CD4-positive, alpha-beta T cell (primary cell): Measurements from ENCODE around the gene GPC6. TPM values are rescaled to one million over a fixed set of nuclear protein-coding genes. Genes with fewer than 3 reads are reported as not detected.

Source experiments
- ATAC-seq: fragments of 200-7000 bp; cut with Tn5 transposase; one replicate; pipeline ENCODE4 v1.10.0; 2022; ENCODE audit warnings: mild to moderate bottlenecking; ENCODE audit not compliant: poor library complexity
- CTCF ChIA-PET: fragments of 350-600 bp; sonication (Branson Sonifier 250); formaldehyde crosslinking; loops from one replicate; lab custom pipeline; 2021; ENCODE audit warnings: antibody characterized with exemption, inconsistent platforms; lab: Charles Lee
- POLR2A ChIA-PET: fragments of 350-600 bp; sonication (Branson Sonifier 250); formaldehyde crosslinking; loops from one replicate; lab custom pipeline; 2021; ENCODE audit warnings: antibody characterized with exemption, inconsistent platforms; lab: Charles Lee
- DNase-seq, 14 experiments: peaks; one replicate each; pipeline ENCODE4 v3.0.0-alpha.2; 2013 to 2020; ENCODE audit warnings: mixed read lengths in 2 of 14
- H3K27ac ChIP-seq, 2 donors: one replicate each; pipeline versions ENCODE4 v1.5.1 to v1.7.0; 2013; ENCODE audit warnings: low read length in 2 of 2, low read depth in 1 of 2, mild to moderate bottlenecking in 1 of 2
- H3K27me3 ChIP-seq, 2 experiments: 1 replicate in 1 of 2; 2 replicates in 1 of 2; pipeline versions ENCODE4 v1.6.1 to v1.7.0; 2013; ENCODE audit warnings: low read length in 2 of 2, control low read depth in 1 of 2, mild to moderate bottlenecking in 1 of 2, moderate library complexity in 1 of 2; ENCODE audit not compliant: insufficient read depth in 2 of 2, control insufficient read depth in 1 of 2
- H3K36me3 ChIP-seq: one replicate; pipeline ENCODE4 v1.6.1; 2013; ENCODE audit warnings: low read length, control low read depth; ENCODE audit not compliant: insufficient read depth
- H3K4me1 ChIP-seq: one replicate; pipeline ENCODE4 v1.6.1; 2013; ENCODE audit warnings: low read length, control low read depth; ENCODE audit not compliant: insufficient read depth
- H3K4me3 ChIP-seq: one replicate; pipeline ENCODE4 v1.5.1; 2013; ENCODE audit warnings: mild to moderate bottlenecking, low read length, moderate library complexity
- H3K9me3 ChIP-seq, 2 experiments: 1 replicate in 1 of 2; 2 replicates in 1 of 2; pipeline versions ENCODE4 v1.6.1 to v1.7.0; 2013; ENCODE audit warnings: low read length in 2 of 2, mild to moderate bottlenecking in 2 of 2, control low read depth in 1 of 2, moderate library complexity in 1 of 2; ENCODE audit not compliant: control insufficient read depth in 1 of 2, insufficient read depth in 1 of 2
- H3K27ac Mint-ChIP-seq: one replicate; pipeline ENCODE4 v1.8.0; 2020; ENCODE audit warnings: mixed read lengths
- H3K27me3 Mint-ChIP-seq: one replicate; pipeline ENCODE4 v1.8.0; 2021; ENCODE audit warnings: mixed read lengths
- H3K36me3 Mint-ChIP-seq: one replicate; pipeline ENCODE4 v1.8.0; 2021; ENCODE audit warnings: low read depth, mixed read lengths
- H3K4me1 Mint-ChIP-seq: one replicate; pipeline ENCODE4 v1.8.0; 2021; ENCODE audit warnings: low read depth, mixed read lengths
- H3K4me3 Mint-ChIP-seq: one replicate; pipeline ENCODE4 v1.8.0; 2020; ENCODE audit warnings: mild to moderate bottlenecking, mixed read lengths
- H3K9me3 Mint-ChIP-seq: one replicate; pipeline ENCODE4 v1.8.0; 2020; ENCODE audit warnings: mixed read lengths
- CTCF ChIP-seq: fragments of 200-600 bp; IDR thresholded peaks from one replicate; pipeline ENCODE4 v1.8.0; 2022; ENCODE audit warnings: antibody characterized with exemption, mild to moderate bottlenecking
- intact Hi-C, 2 experiments: fragments of 100-400 bp; cut with DNase I in 1 of 2; cut with micrococcal nuclease in 1 of 2; formaldehyde crosslinking; loops; one replicate each; pipeline versions ENCODE4 v1.15.1 to v1.9.0; 2023 to 2025; cut with DNase I, micrococcal nuclease
- total RNA-seq, 174 experiments: library from RNA in 2 of 174; stranded (reverse) in 2 of 174; gene quantifications; one replicate each; pipeline ENCODE4 v1.2.3 and lab custom pipeline; 2021 to 2026

GPC6 gene
- total RNA-seq, 2 experiments from 2014 or later, result not detected

GRCh38 chr13:93183302-93183701, 43.3 kb upstream of the GPC6 start:
- H3K27ac ChIP-seq, result no peak overlapping the region
- DNase-seq (no peak), ATAC-seq (no peak)
- no peaks in the 10 kb centered on the region for H3K36me3 Mint-ChIP-seq
- no peaks in the 10 kb centered on the region for H3K27me3 Mint-ChIP-seq
- H3K36me3 ChIP-seq, result no peaks in the 10 kb centered on the region
- POLR2A ChIA-PET, result no interaction called here
- no peak overlapping the region for H3K4me3 ChIP-seq
- H3K27ac Mint-ChIP-seq, result no peak overlapping the region
- H3K9me3 Mint-ChIP-seq, result peaks cover 5% of the 10 kb centered on the region
- CTCF ChIA-PET, result no interaction called here
- intact Hi-C loops, result no loop called here
- peaks cover 0 to 4% of the 10 kb centered on the region in 2 experiments for H3K9me3 ChIP-seq
- no peaks in the 10 kb centered on the region for H3K4me1 ChIP-seq
- no peak for TF ChIP-seq CTCF
- no peaks in the 10 kb centered on the region for H3K4me1 Mint-ChIP-seq
- no peak overlapping the region for H3K4me3 Mint-ChIP-seq
- H3K27me3 ChIP-seq, result no peaks in the 10 kb centered on the region

GRCh38 chr13:93190006-93190405, 36.6 kb upstream of the GPC6 start:
- ChIA-PET CTCF (no interaction called here), POLR2A (no interaction called here)
- Mint-ChIP-seq H3K4me1 (no peaks in the 10 kb centered on the region), H3K9me3 (peaks cover 16% of the 10 kb centered on the region), H3K36me3 (no peaks in the 10 kb centered on the region), H3K4me3 (no peak overlapping the region), H3K27me3 (no peaks in the 10 kb centered on the region), H3K27ac (no peak overlapping the region)
- H3K27ac ChIP-seq, result no peak overlapping the region
- H3K9me3 ChIP-seq, result no peaks in the 10 kb centered on the region
- H3K4me1 ChIP-seq, result no peaks in the 10 kb centered on the region
- no peak for DNase-seq
- TF ChIP-seq CTCF, result no peak
- H3K36me3 ChIP-seq, result no peaks in the 10 kb centered on the region
- H3K4me3 ChIP-seq, result no peak overlapping the region
- ATAC-seq, result no peak
- intact Hi-C loops, result no loop called here
- H3K27me3 ChIP-seq, result no peaks in the 10 kb centered on the region

GRCh38 chr13:93193682-93194081, 32.9 kb upstream of the GPC6 start:
- Mint-ChIP-seq H3K27ac (no peak overlapping the region), H3K4me3 (no peak overlapping the region), H3K9me3 (peaks cover 27% of the 10 kb centered on the region), H3K27me3 (no peaks in the 10 kb centered on the region), H3K36me3 (no peaks in the 10 kb centered on the region), H3K4me1 (no peaks in the 10 kb centered on the region)
- no peak overlapping the region for H3K27ac ChIP-seq
- DNase-seq, result no peak
- no peaks in the 10 kb centered on the region for H3K27me3 ChIP-seq
- H3K4me3 ChIP-seq, result no peak overlapping the region
- ChIA-PET CTCF (no interaction called here), POLR2A (no interaction called here)
- H3K4me1 ChIP-seq, result no peaks in the 10 kb centered on the region
- TF ChIP-seq CTCF, result no peak
- no peaks in the 10 kb centered on the region for H3K36me3 ChIP-seq
- ATAC-seq, result no peak
- intact Hi-C loops, result no loop called here
- peaks cover 0 to 5% of the 10 kb centered on the region in 2 experiments for H3K9me3 ChIP-seq
